CD4-positive, alpha-beta memory T cell (primary cell): ENCODE results near the gene EIF6. TPM values are rescaled to one million over a fixed set of nuclear protein-coding genes. Genes with fewer than 3 reads are reported as not detected.
A peak's percentile ranks its signal among the peaks of the same experiment; 100 is the strongest.

Source experiments
- CTCF ChIA-PET: fragments of 350-600 bp; sonication (Branson Sonifier 250); formaldehyde crosslinking; loops from one replicate; lab custom pipeline; 2021; ENCODE audit warnings: inconsistent platforms; ENCODE audit not compliant: partially characterized antibody; lab: Charles Lee
- POLR2A ChIA-PET: fragments of 350-600 bp; sonication (Branson Sonifier 250); formaldehyde crosslinking; loops from one replicate; lab custom pipeline; 2021; ENCODE audit not compliant: partially characterized antibody; lab: Charles Lee
- DNase-seq, 5 donors: peaks; one replicate each; pipeline versions ENCODE4 v3.0.0 to v3.0.0-alpha.2; 2020 to 2022; ENCODE audit warnings: mixed read lengths in 1 of 5
- H3K27ac ChIP-seq: one replicate; pipeline ENCODE4 v1.7.0; 2013; ENCODE audit warnings: low read depth, low read length
- H3K27me3 ChIP-seq: 2 replicates; pipeline ENCODE4 v1.7.0; 2013; ENCODE audit warnings: mild to moderate bottlenecking, low read length, moderate library complexity; ENCODE audit not compliant: insufficient read depth
- H3K36me3 ChIP-seq: 2 replicates; pipeline ENCODE4 v1.7.0; 2013; ENCODE audit warnings: mild to moderate bottlenecking, low read length, moderate library complexity; ENCODE audit not compliant: insufficient read depth
- H3K4me1 ChIP-seq: 2 replicates; pipeline ENCODE4 v1.7.0; 2013; ENCODE audit warnings: mild to moderate bottlenecking, low read length, moderate library complexity; ENCODE audit not compliant: insufficient read depth
- H3K4me3 ChIP-seq, 2 donors: one replicate each; pipeline ENCODE4 v1.7.0; 2013; ENCODE audit warnings: low read length in 2 of 2, mild to moderate bottlenecking in 1 of 2
- H3K9me3 ChIP-seq, 2 donors: one replicate each; pipeline ENCODE4 v1.7.0; 2013; ENCODE audit warnings: low read length in 2 of 2, control low read depth in 1 of 2; ENCODE audit not compliant: control insufficient read depth in 1 of 2
- H3K27ac Mint-ChIP-seq, 7 donors: one replicate each; pipeline ENCODE4 v1.8.0; 2020 to 2021; ENCODE audit warnings: mixed read lengths in 7 of 7, mild to moderate bottlenecking in 6 of 7, inconsistent platforms in 3 of 7, moderate library complexity in 3 of 7
- H3K27me3 Mint-ChIP-seq, 2 donors: one replicate each; pipeline ENCODE4 v1.8.0; 2020 to 2021; ENCODE audit warnings: mixed read lengths in 2 of 2
- H3K36me3 Mint-ChIP-seq, 2 donors: one replicate each; pipeline ENCODE4 v1.8.0; 2020 to 2021; ENCODE audit warnings: mixed read lengths in 2 of 2, inconsistent platforms in 1 of 2, mild to moderate bottlenecking in 1 of 2
- H3K4me1 Mint-ChIP-seq, 4 donors: one replicate each; pipeline ENCODE4 v1.8.0; 2020 to 2021; ENCODE audit warnings: mixed read lengths in 4 of 4, mild to moderate bottlenecking in 1 of 4
- H3K4me3 Mint-ChIP-seq, 8 donors: one replicate each; pipeline ENCODE4 v1.8.0; 2020 to 2021; ENCODE audit warnings: mixed read lengths in 8 of 8, mild to moderate bottlenecking in 7 of 8, moderate library complexity in 6 of 8, inconsistent platforms in 3 of 8
- H3K9me3 Mint-ChIP-seq, 8 donors: one replicate each; pipeline ENCODE4 v1.8.0; 2020 to 2021; ENCODE audit warnings: mixed read lengths in 8 of 8, mild to moderate bottlenecking in 5 of 8, inconsistent platforms in 3 of 8, moderate library complexity in 1 of 8
- intact Hi-C: fragments of 100-400 bp; cut with micrococcal nuclease; formaldehyde crosslinking; loops from one replicate; pipeline ENCODE4 v1.15.1; 2023
- polyA plus RNA-seq, 2 donors: library from polyadenylated mRNA; unstranded; fragments of 300-500 nt; fragmentation: Illumina TruSeq; gene quantifications; one replicate each; pipeline ENCODE4 v1.2.3, GENCODE V29; 2021
- total RNA-seq, 2 experiments: library from RNA; stranded (reverse); gene quantifications; one replicate each; pipeline ENCODE4 v1.2.3, GENCODE V29; 2021

Gene EIF6
- total and polyA plus RNA-seq, 4 experiments from 2014 or later: 44.0 to 189 (median 100) TPM

GRCh38 chr20:35288325-35289060 is 3.9 kb upstream of the EIF6 start:
- ChIA-PET CTCF (interaction anchor here (2.7 kb wide), 1 partner anchor 15 kb away, joined by 11 read pairs; no protein-coding TSS in a partner anchor), POLR2A (interaction anchor here (2.8 kb wide), 1 partner anchor 11 kb away, joined by 9 read pairs; the partner anchor contains the start of gene MMP24OS)
- H3K27ac ChIP-seq: no peak overlapping the region
- H3K4me1 Mint-ChIP-seq: peaks cover 7 to 23% (median 18%) of the 10 kb centered on the region in 4 donors
- H3K9me3 Mint-ChIP-seq: no peaks in the 10 kb centered on the region
- H3K27me3 Mint-ChIP-seq: no peaks in the 10 kb centered on the region
- peak overlapping the region in 1 of 8 donors; percentile 29 for H3K4me3 Mint-ChIP-seq
- no peak overlapping the region for H3K4me3 ChIP-seq
- DNase-seq: no peak
- H3K36me3 ChIP-seq: no peaks in the 10 kb centered on the region
- intact Hi-C loops: no loop called here
- H3K4me1 ChIP-seq: peaks cover 11% of the 10 kb centered on the region
- H3K9me3 ChIP-seq: no peaks in the 10 kb centered on the region
- peaks cover 0 to 12% of the 10 kb centered on the region in 2 donors for H3K36me3 Mint-ChIP-seq
- H3K27ac Mint-ChIP-seq: no peak overlapping the region
- H3K27me3 ChIP-seq: no peaks in the 10 kb centered on the region

- H3K27ac Mint-ChIP-seq: peak overlapping the region in 1 of 7 donors; percentile 36
- no peaks in the 10 kb centered on the region for H3K27me3 Mint-ChIP-seq
- H3K36me3 ChIP-seq: no peaks in the 10 kb centered on the region
- no peak overlapping the region for H3K27ac ChIP-seq
- H3K27me3 ChIP-seq: no peaks in the 10 kb centered on the region
- peaks cover 11 to 29% (median 24%) of the 10 kb centered on the region in 4 donors for H3K4me1 Mint-ChIP-seq
- ChIA-PET POLR2A (interaction anchor here (2.8 kb wide), 1 partner anchor 10 kb away, joined by 9 read pairs; the partner anchor contains the start of gene MMP24OS), CTCF (interaction anchor here (2.7 kb wide), 1 partner anchor 16 kb away, joined by 11 read pairs; no protein-coding TSS in a partner anchor)
- no peaks in the 10 kb centered on the region for H3K9me3 ChIP-seq
- no peak for DNase-seq
- peak overlapping the region in 2 of 8 donors; percentile 20 to 29 for H3K4me3 Mint-ChIP-seq
- no peak overlapping the region for H3K4me3 ChIP-seq
- intact Hi-C loops: no loop called here
- H3K4me1 ChIP-seq: peaks cover 18% of the 10 kb centered on the region
- peaks cover 0 to 12% of the 10 kb centered on the region in 2 donors for H3K36me3 Mint-ChIP-seq
- H3K9me3 Mint-ChIP-seq: no peaks in the 10 kb centered on the region
These were observed 3.1 kb upstream of the EIF6 start for GRCh38 chr20:35287509-35288324.

GRCh38 chr20:35286899-35287508 is 2.4 kb upstream of the EIF6 start:
- ChIA-PET CTCF (interaction anchor here (2.7 kb wide), 1 partner anchor 17 kb away, joined by 11 read pairs; no protein-coding TSS in a partner anchor), POLR2A (interaction anchor here (2.8 kb wide), 1 partner anchor 9 kb away, joined by 9 read pairs; the partner anchor contains the start of gene MMP24OS)
- intact Hi-C loops: no loop called here
- Histone ChIP-seq H3K4me1 (peaks cover 18% of the 10 kb centered on the region), H3K9me3 (no peaks in the 10 kb centered on the region), H3K4me3 (no peak overlapping the region), H3K27ac (no peak overlapping the region), H3K36me3 (no peaks in the 10 kb centered on the region), H3K27me3 (no peaks in the 10 kb centered on the region)
- H3K27me3 Mint-ChIP-seq: no peaks in the 10 kb centered on the region
- no peak for DNase-seq
- H3K4me1 Mint-ChIP-seq: peaks cover 15 to 34% (median 27%) of the 10 kb centered on the region in 4 donors
- H3K9me3 Mint-ChIP-seq: no peaks in the 10 kb centered on the region
- H3K4me3 Mint-ChIP-seq: peak overlapping the region in 1 of 8 donors; percentile 20
- peaks cover 0 to 16% of the 10 kb centered on the region in 2 donors for H3K36me3 Mint-ChIP-seq
- peak overlapping the region in 1 of 7 donors; percentile 36 for H3K27ac Mint-ChIP-seq

- CTCF ChIA-PET: no interaction called here
- DNase-seq: no peak
- peaks cover 18% of the 10 kb centered on the region for H3K4me1 ChIP-seq
These were observed 1.7 kb upstream of the EIF6 start for GRCh38 chr20:35286077-35286898.

GRCh38 chr20:35285806-35286076 is 1.2 kb upstream of the EIF6 start:
- Mint-ChIP-seq H3K4me1 (peaks cover 17 to 35% (median 28%) of the 10 kb centered on the region in 4 donors), H3K27ac (peak overlapping the region in 6 of 7 donors; percentile 63 to 90 (median 82)), H3K9me3 (no peaks in the 10 kb centered on the region), H3K36me3 (peaks cover 3 to 19% of the 10 kb centered on the region in 2 donors), H3K27me3 (no peaks in the 10 kb centered on the region), H3K4me3 (peak overlapping the region; percentile 60 to 93 (median 89))
- H3K27me3 ChIP-seq: no peaks in the 10 kb centered on the region
- peaks cover 18% of the 10 kb centered on the region for H3K4me1 ChIP-seq
- no peak for DNase-seq
- no peak overlapping the region for H3K27ac ChIP-seq
- H3K4me3 ChIP-seq: no peak overlapping the region
- no peaks in the 10 kb centered on the region for H3K9me3 ChIP-seq
- intact Hi-C loops: loop anchor here (2.0 kb wide), 1 partner anchor 19 kb away; no protein-coding TSS in a partner anchor
- H3K36me3 ChIP-seq: peaks cover 2% of the 10 kb centered on the region
- ChIA-PET POLR2A (no interaction called here), CTCF (no interaction called here)

More at GRCh38 chr20:35286077-35286898, 1.7 kb upstream of the EIF6 start:
- Histone ChIP-seq H3K9me3 (no peaks in the 10 kb centered on the region), H3K27me3 (no peaks in the 10 kb centered on the region), H3K36me3 (no peaks in the 10 kb centered on the region), H3K4me3 (no peak overlapping the region), H3K27ac (no peak overlapping the region)
- H3K27ac Mint-ChIP-seq: peak overlapping the region in 6 of 7 donors; percentile 63 to 90 (median 82)
- no peaks in the 10 kb centered on the region for H3K27me3 Mint-ChIP-seq
- intact Hi-C loops: no loop called here
- peak overlapping the region; percentile 60 to 93 (median 89) for H3K4me3 Mint-ChIP-seq
- peaks cover 17 to 35% (median 28%) of the 10 kb centered on the region in 4 donors for H3K4me1 Mint-ChIP-seq
- H3K36me3 Mint-ChIP-seq: peaks cover 3 to 19% of the 10 kb centered on the region in 2 donors
- POLR2A ChIA-PET: interaction anchor here (2.8 kb wide), 1 partner anchor 9 kb away, joined by 9 read pairs; the partner anchor contains the start of gene MMP24OS
- H3K9me3 Mint-ChIP-seq: no peaks in the 10 kb centered on the region
